Eye (tissue), 1 donor: ENCODE measurements around the gene PAPSS2.

ENCODE experiments used
- DNase-seq: peaks from one replicate; pipeline ENCODE4 v3.0.0-alpha.2; 2015

The PAPSS2 gene

GRCh38 chr10:87753995-87754866 is 94.6 kb downstream of the PAPSS2 start:
- DNase-seq: no peak

GRCh38 chr10:87757685-87758084 is 98.0 kb downstream of the PAPSS2 start:
- DNase-seq: no peak

- no peak for DNase-seq
Observed at GRCh38 chr10:87759551-87759950, 99.9 kb downstream of the PAPSS2 start.

- DNase-seq: no peak
Observed at GRCh38 chr10:87760195-87760905, 100.7 kb downstream of the PAPSS2 start.

- no peak for DNase-seq
Observed at GRCh38 chr10:87761153-87761552, 101.5 kb downstream of the PAPSS2 start.

- DNase-seq: no peak
Observed at GRCh38 chr10:87761892-87762291, 102.2 kb downstream of the PAPSS2 start.

- no peak for DNase-seq
Observed at GRCh38 chr10:87763086-87763861, 103.6 kb downstream of the PAPSS2 start.

GRCh38 chr10:87764072-87764934 is 104.6 kb downstream of the PAPSS2 start:
- no peak for DNase-seq

- no peak for DNase-seq
Observed at GRCh38 chr10:87765666-87766376, 106.1 kb downstream of the PAPSS2 start.

- DNase-seq: no peak
Observed at GRCh38 chr10:87767253-87767652, 107.6 kb downstream of the PAPSS2 start.

- peak; percentile 56 for DNase-seq
Observed at GRCh38 chr10:87771871-87772500, 112.3 kb downstream of the PAPSS2 start.

GRCh38 chr10:87775766-87776165 is 116.1 kb downstream of the PAPSS2 start:
- no peak for DNase-seq

- DNase-seq: no peak
Observed at GRCh38 chr10:87776328-87776727, 116.7 kb downstream of the PAPSS2 start.

- no peak for DNase-seq
Observed at GRCh38 chr10:87781545-87781944, 121.9 kb downstream of the PAPSS2 start.

GRCh38 chr10:87782721-87783120 is 123.0 kb downstream of the PAPSS2 start:
- DNase-seq: no peak

GRCh38 chr10:87786421-87786820 is 126.7 kb downstream of the PAPSS2 start:
- no peak for DNase-seq

GRCh38 chr10:87790185-87790584 is 130.5 kb downstream of the PAPSS2 start:
- no peak for DNase-seq

GRCh38 chr10:87794285-87794684 is 134.6 kb downstream of the PAPSS2 start:
- DNase-seq: no peak
